HG03469 (cell line): ENCODE data around the gene BLMH.

Source experiments
- ATAC-seq: cut with Tn5 transposase; IDR thresholded peaks from one replicate; pipeline ENCODE4 v1.9.1; 2021; ENCODE audit warnings: mild to moderate bottlenecking, moderate library complexity, moderate number of reproducible peaks; ENCODE audit not compliant: unreplicated experiment

The BLMH gene

GRCh38 chr17:30308406-30308805 is 16.7 kb upstream of the BLMH start:
- ATAC-seq: no peak

- ATAC-seq: no peak
Observed at GRCh38 chr17:30304778-30305177, 13.0 kb upstream of the BLMH start.

GRCh38 chr17:30302241-30302640 is 10.5 kb upstream of the BLMH start:
- ATAC-seq: no peak

DNA sequence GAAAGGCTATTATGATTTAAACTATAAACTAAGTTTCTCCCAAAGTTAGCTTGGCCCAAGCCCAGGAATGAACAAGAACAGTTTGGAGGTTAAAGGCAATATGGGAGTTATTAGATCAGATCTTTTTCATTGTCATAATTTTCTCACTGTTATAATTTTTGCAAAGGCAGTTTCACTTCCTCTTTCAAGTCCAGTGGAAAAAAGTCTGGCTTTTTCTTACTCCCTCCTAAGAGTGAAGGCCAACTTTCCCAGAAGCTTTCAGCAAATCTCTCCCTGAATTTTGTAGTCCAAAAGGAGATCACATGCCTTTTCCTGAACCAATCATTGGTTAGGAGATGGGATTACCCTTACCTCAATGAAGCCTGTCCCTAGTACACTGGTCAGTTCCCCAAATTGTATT is 9.1 kb upstream of the BLMH start:
- ATAC-seq: no peak

DNA sequence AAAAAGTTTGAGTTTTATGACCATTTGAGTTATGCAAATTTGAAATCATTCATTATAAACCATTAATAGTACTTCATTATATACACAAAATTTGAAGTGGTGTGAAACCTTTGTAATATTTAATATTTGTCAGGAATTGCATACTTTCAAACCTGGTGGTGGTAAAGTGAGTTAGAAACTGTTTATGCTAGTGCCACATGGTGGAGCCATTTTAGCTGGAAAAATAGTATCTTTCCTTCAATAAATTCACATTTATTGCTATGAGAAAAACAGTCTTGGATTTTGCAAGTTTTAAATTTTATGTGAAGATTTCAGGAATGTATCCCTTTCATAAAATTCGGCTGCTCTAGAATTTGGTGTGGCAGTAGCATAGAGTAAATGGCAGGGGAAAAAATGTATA is 7.3 kb upstream of the BLMH start:
- no peak for ATAC-seq

GRCh38 chr17:30297715-30298114 is 6.0 kb upstream of the BLMH start:
- no peak for ATAC-seq

DNA sequence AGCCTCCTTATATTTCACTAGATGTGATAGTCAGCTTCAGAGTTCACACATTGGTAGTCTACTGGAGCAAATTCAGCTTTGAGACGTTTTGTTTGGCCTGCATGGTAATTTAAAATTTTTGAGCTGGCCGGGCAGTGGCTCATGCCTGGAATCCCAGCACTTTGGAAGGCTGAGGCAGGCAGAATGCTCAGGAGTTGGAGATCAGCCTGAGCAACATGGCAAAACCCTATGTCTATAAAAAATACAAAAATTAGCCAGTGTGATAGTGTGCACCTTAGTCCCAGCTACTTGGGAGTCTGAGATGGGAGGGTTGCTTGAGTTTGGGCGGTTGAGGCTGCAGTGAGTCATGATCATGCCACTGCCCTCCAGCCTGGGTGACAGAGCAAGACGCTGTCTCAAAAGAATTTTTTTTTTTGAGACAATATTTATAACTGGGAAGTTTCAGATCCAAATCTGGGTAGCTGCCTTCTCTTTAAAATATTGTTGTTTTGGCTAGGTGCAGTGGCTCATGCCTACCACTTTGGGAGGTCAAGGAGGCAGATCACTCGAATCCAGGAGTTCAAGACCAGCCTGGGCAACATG is 4.8 kb upstream of the BLMH start:
- no peak for ATAC-seq

GRCh38 chr17:30292286-30292858 is 628 bp upstream of the BLMH start:
- ATAC-seq: no peak

- ATAC-seq: no peak
Observed at GRCh38 chr17:30290696-30291542, 825 bp downstream of the BLMH start.

DNA sequence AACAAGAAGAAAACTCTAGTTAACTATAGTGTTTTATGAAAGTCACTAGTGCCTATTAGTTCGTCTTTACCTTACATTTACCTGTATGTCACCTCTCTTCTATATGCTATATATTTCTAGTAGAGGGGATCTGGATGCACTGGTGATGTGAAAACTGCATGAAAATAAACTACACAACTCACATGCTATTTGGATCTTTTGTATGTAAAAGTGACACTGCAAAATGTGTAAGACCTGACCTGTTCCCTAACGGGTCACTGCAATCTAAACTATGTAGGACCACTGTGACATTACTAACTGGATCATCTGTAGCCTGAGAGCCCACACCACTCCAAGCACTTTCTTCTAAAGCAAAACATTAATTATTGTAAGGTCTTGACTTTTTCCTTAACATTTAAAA is 1.7 kb downstream of the BLMH start:
- no peak for ATAC-seq

DNA sequence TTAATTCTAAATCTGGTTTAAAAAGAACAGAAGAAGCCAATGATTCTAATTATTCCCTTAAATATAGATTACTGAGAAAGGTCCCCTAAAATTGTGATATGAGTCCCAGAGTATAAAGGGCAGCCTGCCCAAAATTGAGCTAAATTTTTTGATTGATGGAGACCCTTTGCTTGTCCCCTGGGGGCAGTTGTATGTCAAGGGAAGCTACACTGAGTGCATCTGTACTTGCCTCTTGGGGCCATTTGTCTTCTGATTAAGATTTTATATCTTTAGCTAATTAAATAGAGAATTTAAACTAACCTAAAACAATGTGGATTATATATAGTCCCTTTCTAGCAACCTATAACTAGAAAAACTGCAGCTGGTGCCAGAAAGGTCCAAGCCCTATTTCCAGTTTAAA is 12.6 kb downstream of the BLMH start:
- no peak for ATAC-seq

GRCh38 chr17:30278032-30278431 is 13.7 kb downstream of the BLMH start:
- no peak for ATAC-seq

- ATAC-seq: no peak
Observed at GRCh38 chr17:30275911-30276310, 15.8 kb downstream of the BLMH start.

DNA sequence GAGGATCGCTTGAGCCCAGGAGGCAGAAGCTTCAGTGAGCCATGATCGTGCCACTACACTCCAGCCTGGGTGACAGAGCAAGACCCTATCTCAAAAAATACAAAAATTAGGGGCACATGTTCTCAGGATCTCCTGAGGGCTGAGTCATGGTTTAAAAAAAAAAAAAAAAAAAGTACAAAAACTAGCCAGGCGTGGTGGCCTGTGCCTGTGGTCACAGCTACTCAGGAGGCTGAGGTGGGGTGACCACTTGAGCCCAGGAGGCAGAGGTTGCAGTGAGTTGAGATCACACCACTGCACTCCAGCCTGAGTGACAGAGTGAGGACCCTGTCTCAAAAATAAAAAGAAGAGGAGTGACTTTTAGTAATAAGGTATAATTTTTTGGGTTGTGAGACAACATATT is 16.9 kb downstream of the BLMH start:
- ATAC-seq: no peak

GRCh38 chr17:30273373-30273772 is 18.4 kb downstream of the BLMH start:
- no peak for ATAC-seq

DNA sequence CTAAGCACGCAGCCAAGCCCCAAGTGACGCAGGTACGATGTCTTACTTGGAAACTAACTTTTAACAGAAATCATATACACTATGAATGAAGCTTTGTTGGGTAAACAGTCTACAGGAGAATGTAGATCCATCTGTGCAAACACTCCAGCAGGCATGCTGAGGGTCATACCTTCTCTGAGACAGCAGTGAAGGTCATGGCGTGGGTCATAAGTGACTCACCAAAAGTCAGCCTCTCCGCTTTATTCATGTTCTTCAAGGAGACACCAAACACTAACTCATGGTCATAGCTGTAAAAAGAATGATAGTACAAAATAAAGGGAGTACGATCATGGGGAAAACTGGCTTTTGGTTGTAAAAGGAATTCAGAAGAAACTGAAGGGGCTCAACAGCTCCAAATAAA is 20.6 kb downstream of the BLMH start:
- no peak for ATAC-seq

DNA sequence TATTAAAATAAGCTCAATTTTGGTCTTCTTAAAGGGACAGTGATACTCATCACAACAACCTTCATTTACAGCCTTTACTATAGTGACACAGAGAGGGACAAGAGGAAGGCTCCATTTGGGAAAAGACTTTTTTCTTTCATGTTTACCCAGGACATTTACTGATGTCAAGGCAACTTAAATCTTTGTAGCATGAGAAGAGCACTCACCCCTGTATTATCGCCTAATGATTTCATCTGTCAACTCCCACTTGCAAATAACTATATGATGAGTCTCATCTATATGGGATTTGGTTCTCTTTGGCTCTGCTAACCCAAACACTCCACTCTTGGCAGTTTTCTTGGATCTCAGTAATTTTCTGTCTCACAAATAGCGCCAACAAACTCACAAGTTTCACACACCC is 24.1 kb downstream of the BLMH start:
- ATAC-seq: no peak

- no peak for ATAC-seq
Observed at GRCh38 chr17:30263552-30264333, 28.0 kb downstream of the BLMH start.

GRCh38 chr17:30256756-30257506 is 34.8 kb downstream of the BLMH start:
- ATAC-seq: no peak

GRCh38 chr17:30254150-30254549 is 37.6 kb downstream of the BLMH start:
- no peak for ATAC-seq

GRCh38 chr17:30253312-30253711 is 38.4 kb downstream of the BLMH start:
- ATAC-seq: no peak
